ENCODE results near the gene DPAGT1.

- TF ChIP-seq POLR2AphosphoS5 (IDR thresholded peaks at IDR 0.05; ENCODE audit: low read depth, low read length) (no peak), TAF1 (IDR thresholded peaks at IDR 0.05; ENCODE audit: borderline replicate concordance, insufficient read depth, low read length) (no peak), FOXP2 (optimal IDR thresholded peaks at IDR 0.05; ENCODE audit: borderline replicate concordance, extremely low read depth, extremely low read length, insufficient read depth) (no peak), SIN3A (IDR thresholded peaks at IDR 0.05; ENCODE audit: borderline replicate concordance, insufficient read depth, low read length) (no peak)
- TF ChIP-seq, protein P1, sequence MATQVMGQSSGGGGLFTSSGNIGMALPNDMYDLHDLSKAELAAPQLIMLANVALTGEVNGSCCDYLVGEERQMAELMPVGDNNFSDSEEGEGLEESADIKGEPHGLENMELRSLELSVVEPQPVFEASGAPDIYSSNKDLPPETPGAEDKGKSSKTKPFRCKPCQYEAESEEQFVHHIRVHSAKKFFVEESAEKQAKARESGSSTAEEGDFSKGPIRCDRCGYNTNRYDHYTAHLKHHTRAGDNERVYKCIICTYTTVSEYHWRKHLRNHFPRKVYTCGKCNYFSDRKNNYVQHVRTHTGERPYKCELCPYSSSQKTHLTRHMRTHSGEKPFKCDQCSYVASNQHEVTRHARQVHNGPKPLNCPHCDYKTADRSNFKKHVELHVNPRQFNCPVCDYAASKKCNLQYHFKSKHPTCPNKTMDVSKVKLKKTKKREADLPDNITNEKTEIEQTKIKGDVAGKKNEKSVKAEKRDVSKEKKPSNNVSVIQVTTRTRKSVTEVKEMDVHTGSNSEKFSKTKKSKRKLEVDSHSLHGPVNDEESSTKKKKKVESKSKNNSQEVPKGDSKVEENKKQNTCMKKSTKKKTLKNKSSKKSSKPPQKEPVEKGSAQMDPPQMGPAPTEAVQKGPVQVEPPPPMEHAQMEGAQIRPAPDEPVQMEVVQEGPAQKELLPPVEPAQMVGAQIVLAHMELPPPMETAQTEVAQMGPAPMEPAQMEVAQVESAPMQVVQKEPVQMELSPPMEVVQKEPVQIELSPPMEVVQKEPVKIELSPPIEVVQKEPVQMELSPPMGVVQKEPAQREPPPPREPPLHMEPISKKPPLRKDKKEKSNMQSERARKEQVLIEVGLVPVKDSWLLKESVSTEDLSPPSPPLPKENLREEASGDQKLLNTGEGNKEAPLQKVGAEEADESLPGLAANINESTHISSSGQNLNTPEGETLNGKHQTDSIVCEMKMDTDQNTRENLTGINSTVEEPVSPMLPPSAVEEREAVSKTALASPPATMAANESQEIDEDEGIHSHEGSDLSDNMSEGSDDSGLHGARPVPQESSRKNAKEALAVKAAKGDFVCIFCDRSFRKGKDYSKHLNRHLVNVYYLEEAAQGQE (IDR thresholded peaks at IDR 0.05; ENCODE audit: insufficient read depth in 1 of 2, low read depth in 2 of 2, low read length in 2 of 2), result no peak
These were observed 7.2 kb upstream of the DPAGT1 start for GRCh38 chr11:119108857-119109221.
